K562 (cell line): ENCODE data around the gene CNTN6. TPM values are rescaled to one million over a fixed set of nuclear protein-coding genes. Genes with fewer than 3 reads are reported as not detected.

Experiments used
- ATAC-seq: fragments of 200-7000 bp; cut with Tn5 transposase; 3 replicates; pipeline ENCODE4 v1.9.1; 2020; ENCODE audit warnings: moderate library complexity
- BruUV-seq: library from RNA; stranded (reverse); fragments of 400-500 nt; replicated peaks from 2 replicates; lab custom pipeline; 2021; lab: Mats Ljungman, UMichigan
- CTCF ChIA-PET: fragments of 300-600 bp; formaldehyde crosslinking; extraction: SDS; loops from one replicate; lab custom pipeline; 2021; ENCODE audit warnings: low intra/inter-chr PET ratio; lab: Yijun Ruan, JAX
- POLR2A ChIA-PET: fragments of 300-600, 350-650 bp; sonication (Branson Sonifier 250); formaldehyde crosslinking; extraction: SDS; loops from one replicate; lab custom pipeline; 2021; ENCODE audit warnings: antibody characterized with exemption, inconsistent platforms; lab: Yijun Ruan, JAX
- DNase-seq, 4 experiments: peaks; one replicate each; pipeline versions ENCODE4 v3.0.0 to v3.0.0-alpha.2; 2011 to 2018; ENCODE audit warnings: low spot score in 3 of 4, mixed read lengths in 3 of 4; ENCODE audit errors: extremely low read depth in 1 of 4
- FAIRE-seq: peaks from 2 replicates; lab custom pipeline; 2011; peaks lifted over from hg19 to GRCh38; lab: Jason Lieb, UNC
- H2AFZ ChIP-seq: 2 replicates; pipeline ENCODE4 v1.6.0; 2011; ENCODE audit warnings: low read depth, low read length, control low read depth, inconsistent platforms
- H3K27ac ChIP-seq: fragments of 200-600 bp; 3 replicates; pipeline ENCODE4 v1.8.0; 2011; ENCODE audit warnings: low read depth, mild to moderate bottlenecking, control low read depth, inconsistent platforms, low read length, moderate library complexity, mixed read lengths; ENCODE audit errors: extremely low read depth
- H3K27me3 ChIP-seq, 2 experiments: fragments of 300-600 bp in 1 of 2; 2 replicates in 1 of 2; 3 replicates in 1 of 2; pipeline versions ENCODE4 v1.6.0 to v1.8.0; 2011; ENCODE audit warnings: inconsistent platforms in 2 of 2, low read length in 2 of 2, mild to moderate bottlenecking in 1 of 2, mixed read lengths in 1 of 2, moderate library complexity in 1 of 2; ENCODE audit not compliant: control insufficient read depth in 2 of 2, insufficient read depth in 2 of 2
- H3K36me3 ChIP-seq: fragments of 300-600 bp; 3 replicates; pipeline ENCODE4 v1.8.0; 2011; ENCODE audit warnings: mild to moderate bottlenecking, low read length, inconsistent platforms; ENCODE audit not compliant: control insufficient read depth, insufficient read depth
- H3K4me1 ChIP-seq, 2 experiments: fragments of 200-600 bp in 1 of 2; replicated peaks in 1 of 2; 2 replicates in 1 of 2; 3 replicates in 1 of 2; pipeline versions ENCODE4 v1.5.1 to v1.8.0; 2011; ENCODE audit warnings: inconsistent platforms in 2 of 2, low read length in 2 of 2, mild to moderate bottlenecking in 1 of 2, mixed read lengths in 1 of 2, moderate library complexity in 1 of 2; ENCODE audit not compliant: control insufficient read depth in 2 of 2, insufficient read depth in 2 of 2
- H3K4me2 ChIP-seq: 2 replicates; pipeline ENCODE4 v1.6.1; 2011; ENCODE audit warnings: low read length, control low read depth, inconsistent platforms, mixed read lengths; ENCODE audit not compliant: insufficient read depth
- H3K4me3 ChIP-seq: fragments of 200-600 bp; sonication (generic), shearing (Covaris generic); 2 replicates; pipeline ENCODE4 v1.5.1; 2016; ENCODE audit warnings: control low read depth, inconsistent platforms
- H3K79me2 ChIP-seq: fragments of 200-600 bp; 3 replicates; pipeline ENCODE4 v1.8.0; 2011; ENCODE audit warnings: low read length, inconsistent platforms; ENCODE audit not compliant: control insufficient read depth, insufficient read depth
- H3K9ac ChIP-seq, 2 experiments: 2 replicates each; pipeline versions ENCODE4 v1.6.0 to v1.6.1; 2011; ENCODE audit warnings: low read depth in 2 of 2, low read length in 2 of 2, control low read depth in 1 of 2, inconsistent platforms in 1 of 2, mild to moderate bottlenecking in 1 of 2, mixed read lengths in 1 of 2; ENCODE audit not compliant: insufficient read depth in 1 of 2
- H3K9me1 ChIP-seq: one replicate; pipeline ENCODE4 v1.6.0; 2011; ENCODE audit warnings: inconsistent platforms, mild to moderate bottlenecking, low read length, moderate library complexity; ENCODE audit not compliant: control insufficient read depth, insufficient read depth
- H3K9me3 ChIP-seq: replicated peaks from 2 replicates; pipeline ENCODE4 v1.5.1; 2011; ENCODE audit warnings: low read depth, low read length, inconsistent platforms; ENCODE audit not compliant: control insufficient read depth, insufficient read depth
- H4K20me1 ChIP-seq: replicated peaks from 2 replicates; pipeline ENCODE4 v1.6.1; 2011; ENCODE audit warnings: low read length, inconsistent platforms, mixed read lengths; ENCODE audit not compliant: control insufficient read depth, insufficient read depth
- DLX4 ChIP-seq: fragments of 250-450 bp; sonication (Bioruptor Pico); IDR thresholded peaks from 2 replicates; pipeline ENCODE4 v1.6.1; 2021; ENCODE audit warnings: mild to moderate bottlenecking
- HBP1 ChIP-seq: fragments of 450-650 bp; formaldehyde crosslinking; IDR thresholded peaks from 2 replicates; pipeline ENCODE4 v1.4.0; 2022; ENCODE audit warnings: missing genetic modification characterization
- HNRNPL ChIP-seq: fragments of 200-400 bp; formaldehyde crosslinking; IDR thresholded peaks from 2 replicates; pipeline ENCODE4 v1.6.1; 2017; ENCODE audit warnings: low read depth, mild to moderate bottlenecking, low read length
- MAFG ChIP-seq: fragments of 450-650 bp; conservative IDR thresholded peaks from 2 replicates; pipeline ENCODE4 v1.6.1; 2016; ENCODE audit warnings: missing genetic modification characterization, missing compliant biosample characterization
- NFE2 ChIP-seq: IDR thresholded peaks from 2 replicates; pipeline ENCODE4 v1.6.1; 2014; ENCODE audit warnings: antibody characterized with exemption, low read depth
- SMAD1 ChIP-seq: fragments of 150-350 bp; IDR thresholded peaks from 2 replicates; pipeline ENCODE4 v1.6.1; 2014; ENCODE audit warnings: low read length, low read depth; ENCODE audit not compliant: partially characterized antibody
- SMAD2 ChIP-seq: fragments of 150-350 bp; IDR thresholded peaks from 2 replicates; pipeline ENCODE4 v1.6.1; 2014; ENCODE audit warnings: low read depth, mild to moderate bottlenecking, low read length
- TCF3 ChIP-seq: sonication (generic); formaldehyde crosslinking; IDR thresholded peaks from 2 replicates; pipeline ENCODE4 v1.4.0; 2020; ENCODE audit warnings: mild to moderate bottlenecking, missing genetic modification reagents
- ZMIZ1 ChIP-seq, 2 experiments: fragments of 150-350 bp in 1 of 2; IDR thresholded peaks; 2 replicates each; pipeline ENCODE4 v1.6.1; 2012 to 2016; ENCODE audit warnings: low read depth in 2 of 2, low read length in 2 of 2, mild to moderate bottlenecking in 1 of 2, moderate library complexity in 1 of 2
- WGBS: fragments of 100-300 bp; shearing (Covaris generic); methylation state at CpG from one replicate; pipeline ENCODE4 v1.1.6; 2016; ENCODE audit warnings: low coverage, mixed read lengths; ENCODE audit not compliant: insufficient coverage; ENCODE audit errors: missing lambda C conversion rate; 5-methylcytosine and 5-hydroxymethylcytosine counted together
- in situ Hi-C: fragments of 300-500 bp; cut with MboI; formaldehyde crosslinking; loops from 4 replicates; pipeline ENCODE4 v1.15.0; 2018; ENCODE audit warnings: inconsistent platforms, mixed read lengths
- intact Hi-C: fragments of 100-400 bp; cut with micrococcal nuclease; formaldehyde crosslinking; loops from 2 replicates; pipeline ENCODE4 v1.14.2; 2022
- polyA plus RNA-seq, 8 experiments: library from polyadenylated mRNA; depleted of rRNA in 4 of 8; stranded (reverse) in 5 of 8; unstranded in 3 of 8; fragments of >200 nt; fragmentation: Nextera tagmentation in 2 of 8; fragmentation: Illumina TruSeq in 1 of 8; extraction: Ambion mirVana in 2 of 8; extraction: Trizol in 1 of 8; gene quantifications; 2 replicates each; pipeline versions ENCODE4 v1.2.1 to v1.2.3, GENCODE V29; 2011 to 2014; ENCODE audit warnings: inconsistent platforms in 1 of 8, missing spikeins in 1 of 8
- total RNA-seq, 7 experiments: library from RNA; depleted of rRNA in 6 of 7; stranded (reverse); fragments of >200 nt in 6 of 7; fragmentation: Illumina TruSeq in 2 of 7; extraction: Trizol in 2 of 7; gene quantifications; 2 replicates each; pipeline versions ENCODE4 v1.2.1 to v1.2.3, GENCODE V29; 2011 to 2021; ENCODE audit warnings: low replicate concordance in 1 of 7

CNTN6 gene
- total and polyA plus RNA-seq, 9 of the 15 experiments (the other 6 are each of a cell fraction or from before 2014, with no cell fraction given): not detected

- intact Hi-C loops: no loop called here
- 0% methylated on average over 2 of the region's 2 CpGs for WGBS
- Histone ChIP-seq H3K9ac (no peak overlapping the region), H3K4me3 (no peak overlapping the region), H3K36me3 (no peaks in the 10 kb centered on the region), H3K9me3 (no peaks in the 10 kb centered on the region), H3K4me2 (no peak overlapping the region), H3K9me1 (no peaks in the 10 kb centered on the region), H3K27me3 (no peaks in the 10 kb centered on the region), H2AFZ (no peak overlapping the region), H3K27ac (no peak overlapping the region), H3K4me1 (no peaks in the 10 kb centered on the region), H4K20me1 (no peaks in the 10 kb centered on the region), H3K79me2 (no peaks in the 10 kb centered on the region)
- ChIA-PET POLR2A (no interaction called here), CTCF (no interaction called here)
- FAIRE-seq: no peak
- in situ Hi-C loops: no loop called here
- BruUV-seq: no TSS peak
- ATAC-seq: no peak
- TF ChIP-seq DLX4 (CRISPR knock-in tag) (no peak), SMAD1 (no peak), HNRNPL (no peak), TCF3 (CRISPR knock-in tag) (no peak), ZMIZ1 (IDR thresholded peaks at IDR 0.05; ENCODE audit: low read depth in 2 of 2, low read length in 2 of 2) (no peak), SMAD2 (no peak), NFE2 (no peak), MAFG (tag) (no peak), HBP1 (CRISPR knock-in tag) (no peak)
- DNase-seq: no peak
Observed at GRCh38 chr3:1262246-1262645, 169.4 kb downstream of the CNTN6 start.
